ENCODE measurements around the gene PHOX2A.
"Not testable (repeated sequence)": the region's sequence is repeated elsewhere in the genome, so short reads cannot be mapped to it uniquely, and the experiment has no call there.

Gene PHOX2A

DNA sequence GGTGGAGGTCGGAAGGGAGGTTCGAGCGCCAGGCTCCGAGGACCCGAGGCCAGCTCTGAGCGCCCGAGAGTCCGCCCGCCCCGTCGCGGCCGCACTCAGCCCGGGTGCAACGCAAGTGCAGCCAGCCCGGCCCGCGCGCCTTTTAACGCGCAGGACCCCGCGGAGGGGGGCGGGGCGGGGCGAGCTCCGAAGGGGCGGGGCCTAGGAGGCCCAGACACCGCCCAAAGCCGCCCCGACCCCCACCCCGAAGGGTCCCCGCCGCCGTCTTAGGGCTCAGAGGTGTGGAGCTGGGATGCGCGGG lies at the start of gene PHOX2A:
Gene PHOX2A, minus strand, starts transcription at position 117 of the 301 bp plus-strand sequence. CDS start 172 bp downstream, outside the sequence.
- no peak for DNase-seq

GRCh38 chr11:72293391-72293790 lies 49.4 kb upstream of the PHOX2A start:
- no peak for DNase-seq

DNA sequence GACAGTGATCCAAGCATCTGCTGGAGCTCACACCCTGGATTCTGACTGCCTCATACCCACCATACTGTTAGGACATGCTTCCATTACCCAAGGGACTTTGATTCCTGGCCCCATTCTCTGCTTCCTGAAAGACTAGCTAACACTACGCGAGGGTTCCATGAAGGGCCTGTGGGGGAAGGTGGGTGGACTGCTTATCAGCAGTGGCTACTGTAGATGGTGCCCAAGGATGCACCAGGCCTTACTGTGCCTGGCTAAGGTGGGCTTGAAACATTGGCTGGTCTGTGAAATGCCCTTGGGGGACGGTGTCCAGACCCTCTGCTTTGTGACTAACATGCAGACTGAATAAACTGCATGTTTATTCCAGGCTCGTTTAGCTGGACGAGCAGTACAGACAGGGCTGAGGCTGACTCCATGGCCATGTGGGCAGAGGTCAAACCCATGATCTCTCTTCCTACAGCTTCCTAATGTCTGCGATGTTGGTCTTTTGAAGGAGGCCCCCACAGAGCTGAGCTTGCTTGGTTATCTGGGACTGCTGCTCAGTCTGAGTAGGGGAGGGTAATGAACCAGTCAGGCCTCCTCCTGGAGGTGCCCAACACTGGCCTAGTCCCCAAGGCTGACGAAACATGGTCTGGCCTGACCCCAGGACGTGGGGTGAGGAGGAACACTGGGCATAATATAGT lies 48.3 kb upstream of the PHOX2A start:
- no peak for DNase-seq

- not testable (repeated sequence) for DNase-seq
These were observed 46.8 kb upstream of the PHOX2A start for GRCh38 chr11:72290741-72291140.

- no peak for DNase-seq
These were observed 43.3 kb upstream of the PHOX2A start for GRCh38 chr11:72287293-72287692.

GRCh38 chr11:72283947-72284346 lies 40.0 kb upstream of the PHOX2A start:
- no peak for DNase-seq

DNA sequence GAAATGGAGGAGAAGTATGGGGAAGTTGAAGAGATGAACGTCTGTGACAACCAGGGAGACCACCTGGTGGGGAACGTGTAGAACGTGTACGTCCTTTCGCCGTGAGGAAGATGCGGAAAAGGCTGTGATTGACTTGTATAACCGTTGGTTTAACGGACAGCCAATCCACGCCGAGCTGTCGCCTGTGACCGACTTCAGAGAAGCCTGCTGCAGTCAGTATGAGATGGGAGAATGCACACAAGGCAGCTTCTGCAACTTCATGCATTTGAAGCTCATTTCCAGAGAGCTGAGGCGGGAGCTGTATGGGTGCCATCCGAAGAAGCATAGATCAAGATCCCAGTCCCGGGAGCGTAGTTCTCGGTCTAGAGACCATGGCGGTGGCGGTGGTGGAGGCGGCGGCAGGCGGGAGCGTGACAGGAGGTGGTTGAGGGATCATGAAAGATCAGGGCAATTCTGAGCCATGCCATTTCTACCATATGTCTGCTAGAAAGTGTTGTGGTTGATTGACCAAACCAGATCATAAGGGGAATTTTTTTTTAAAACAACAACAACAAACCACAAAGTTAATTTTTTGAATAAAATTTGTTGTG lies 36.8 kb upstream of the PHOX2A start:
- DNase-seq: no peak

DNA sequence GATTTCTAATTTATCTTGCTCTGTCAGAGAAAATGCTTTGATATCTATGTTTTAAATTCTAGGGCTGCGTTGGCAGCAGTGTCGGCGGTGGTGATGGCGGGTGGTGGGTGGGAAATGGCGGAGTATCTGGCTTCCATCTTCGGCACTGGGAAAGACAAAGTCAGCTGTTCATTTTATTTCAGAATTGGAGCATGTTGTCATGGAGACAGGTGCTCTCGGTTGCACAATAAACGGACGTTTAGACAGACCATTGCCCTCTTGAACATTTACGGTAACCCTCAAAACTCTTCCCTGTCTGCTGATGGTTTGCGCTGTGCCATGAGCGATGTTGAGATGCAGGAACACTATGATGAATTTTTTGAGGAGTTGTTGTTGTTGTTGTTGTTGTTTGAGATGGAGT lies 36.1 kb upstream of the PHOX2A start:
- DNase-seq: no peak

DNA sequence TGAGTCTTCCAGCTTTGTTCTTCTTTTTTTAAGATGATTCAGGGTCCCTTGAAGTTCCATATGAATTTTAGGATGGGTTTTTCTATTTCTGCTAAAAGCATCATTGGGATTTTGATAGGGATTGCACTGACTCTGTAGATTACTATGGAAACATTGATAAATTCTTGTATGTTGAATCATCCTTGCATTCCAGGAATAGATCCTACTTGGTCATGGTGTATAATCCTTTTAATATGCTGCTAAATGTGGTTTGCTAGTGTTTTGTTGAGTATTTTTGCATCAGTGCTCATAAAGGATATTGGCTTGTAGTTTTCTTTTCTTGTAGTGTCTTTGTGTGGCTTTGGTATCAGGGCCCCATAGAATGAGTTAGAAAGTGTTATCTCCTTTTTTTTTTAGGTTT lies 34.9 kb upstream of the PHOX2A start:
- DNase-seq: no peak

- no peak for DNase-seq
These were observed 30.5 kb upstream of the PHOX2A start for GRCh38 chr11:72274435-72274834.

GRCh38 chr11:72271980-72272379 lies 28.0 kb upstream of the PHOX2A start:
- DNase-seq: no peak

GRCh38 chr11:72267956-72268617 lies 24.1 kb upstream of the PHOX2A start:
- no peak for DNase-seq

DNA sequence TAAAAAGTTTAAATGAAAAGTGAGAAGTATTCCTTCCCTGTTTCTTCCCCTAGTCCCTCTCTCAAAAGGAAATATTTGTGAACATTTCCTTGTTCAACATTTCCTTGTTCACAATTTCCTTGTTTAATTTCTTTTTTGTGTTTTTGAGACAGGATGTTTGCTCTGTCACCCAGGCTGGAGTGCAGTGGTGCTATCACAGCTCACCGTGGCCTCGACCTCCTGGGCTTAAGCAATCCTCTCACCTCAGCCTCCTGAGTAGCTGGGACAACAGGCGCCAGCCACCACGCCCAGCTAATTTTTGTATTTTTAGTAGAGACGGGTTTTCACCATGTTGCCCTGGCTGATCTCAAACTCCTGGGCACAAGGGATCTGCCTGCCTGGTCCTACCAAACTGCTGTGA lies 23.0 kb upstream of the PHOX2A start:
- not testable (repeated sequence) for DNase-seq

DNA sequence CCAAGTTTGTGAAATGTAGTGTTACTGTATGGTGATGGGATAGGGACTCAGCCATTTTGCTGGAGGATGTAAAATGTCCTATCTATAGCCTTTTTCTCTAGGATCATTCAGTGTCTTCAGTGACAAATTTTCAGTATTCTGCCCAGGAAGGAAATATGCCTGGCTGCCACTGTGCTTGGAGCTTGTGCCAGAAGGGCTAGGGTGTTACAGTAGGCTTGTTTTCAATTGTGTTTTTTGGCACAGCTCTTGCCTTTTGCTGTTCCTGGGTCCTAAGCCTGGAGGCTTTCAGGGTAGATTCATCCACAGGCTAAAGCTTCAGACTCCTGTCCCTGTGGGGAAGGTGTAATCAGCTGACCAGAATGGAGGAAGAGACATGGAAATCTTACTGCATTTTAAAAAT lies 22.0 kb upstream of the PHOX2A start:
- no peak for DNase-seq

- no peak for DNase-seq
These were observed 19.4 kb upstream of the PHOX2A start for GRCh38 chr11:72263361-72263760.

DNA sequence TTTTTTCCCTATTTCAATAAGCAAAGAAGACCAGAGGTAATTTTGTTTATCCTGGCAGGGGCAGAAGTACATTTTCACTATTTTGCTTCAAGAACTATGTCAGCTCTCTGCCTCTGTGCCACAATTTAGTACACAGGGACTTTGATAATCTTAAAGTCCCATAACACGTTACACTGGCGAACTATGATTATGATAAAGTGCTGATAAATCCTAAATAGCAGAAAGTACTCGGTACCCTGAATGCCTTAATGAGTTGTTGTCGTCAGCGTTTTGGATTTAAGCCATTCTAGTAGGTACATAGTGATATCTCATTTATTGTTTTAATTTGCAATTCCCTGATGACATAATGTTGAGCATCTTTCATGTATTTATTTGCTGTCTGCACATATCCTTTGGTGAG lies 16.6 kb upstream of the PHOX2A start:
- DNase-seq: no peak

GRCh38 chr11:72259490-72259889 lies 15.5 kb upstream of the PHOX2A start:
- no peak for DNase-seq

- DNase-seq: no peak
These were observed 13.6 kb upstream of the PHOX2A start for GRCh38 chr11:72257570-72257969.

DNA sequence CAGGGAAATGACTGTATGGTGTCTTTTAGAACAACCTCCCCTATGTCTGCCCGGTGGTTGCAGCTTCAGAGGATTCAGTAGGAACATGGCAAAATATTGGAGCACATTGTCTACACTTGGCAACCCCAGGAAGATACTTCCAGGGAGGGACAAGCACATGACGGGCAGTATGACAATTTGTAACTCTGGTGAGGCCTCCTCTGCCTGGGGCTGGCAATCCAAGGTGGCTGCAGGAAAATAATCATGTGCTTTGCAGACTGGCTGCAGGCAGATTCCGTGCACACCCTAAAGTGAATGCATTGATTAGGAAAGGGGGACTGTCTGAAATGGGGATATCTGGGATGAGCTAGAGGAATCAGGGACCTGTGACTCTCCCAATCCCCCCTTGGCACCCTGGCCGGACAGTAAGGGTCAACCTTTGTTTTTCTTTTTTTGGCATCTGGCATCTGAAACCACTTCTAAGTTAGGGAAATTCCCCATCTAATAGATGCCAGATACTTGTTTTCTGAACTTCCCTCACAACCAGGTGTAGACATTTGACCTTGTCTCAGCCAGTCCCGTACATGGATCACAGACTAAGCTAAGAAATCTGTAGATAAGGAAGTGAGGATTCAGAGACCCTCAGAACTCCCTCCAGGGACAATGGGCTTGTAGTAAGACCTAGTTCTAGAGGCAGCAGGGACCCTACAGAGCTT lies 10.5 kb upstream of the PHOX2A start:
- DNase-seq: no peak

DNA sequence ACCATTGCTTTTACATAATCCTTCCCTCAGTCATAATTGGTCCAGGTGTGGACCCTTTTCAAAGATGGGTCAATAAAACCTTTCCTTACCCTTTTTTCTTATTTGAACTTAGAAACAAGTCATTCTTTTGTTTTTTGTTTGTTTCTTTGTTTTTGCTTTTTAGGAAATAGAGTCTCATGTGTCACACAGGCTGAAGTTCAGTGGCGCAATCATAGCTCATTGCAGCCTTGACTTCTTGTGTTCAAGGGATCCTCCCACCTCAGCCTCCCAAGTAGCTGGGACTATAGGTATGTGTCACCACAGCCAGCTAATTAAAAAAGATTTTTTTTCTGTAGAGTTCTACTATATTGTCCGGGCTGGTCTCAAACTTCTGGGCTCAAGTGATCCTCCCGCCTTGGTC lies 9.4 kb upstream of the PHOX2A start:
- no peak for DNase-seq

- no peak for DNase-seq
These were observed 7.6 kb upstream of the PHOX2A start for GRCh38 chr11:72251614-72252013.

DNA sequence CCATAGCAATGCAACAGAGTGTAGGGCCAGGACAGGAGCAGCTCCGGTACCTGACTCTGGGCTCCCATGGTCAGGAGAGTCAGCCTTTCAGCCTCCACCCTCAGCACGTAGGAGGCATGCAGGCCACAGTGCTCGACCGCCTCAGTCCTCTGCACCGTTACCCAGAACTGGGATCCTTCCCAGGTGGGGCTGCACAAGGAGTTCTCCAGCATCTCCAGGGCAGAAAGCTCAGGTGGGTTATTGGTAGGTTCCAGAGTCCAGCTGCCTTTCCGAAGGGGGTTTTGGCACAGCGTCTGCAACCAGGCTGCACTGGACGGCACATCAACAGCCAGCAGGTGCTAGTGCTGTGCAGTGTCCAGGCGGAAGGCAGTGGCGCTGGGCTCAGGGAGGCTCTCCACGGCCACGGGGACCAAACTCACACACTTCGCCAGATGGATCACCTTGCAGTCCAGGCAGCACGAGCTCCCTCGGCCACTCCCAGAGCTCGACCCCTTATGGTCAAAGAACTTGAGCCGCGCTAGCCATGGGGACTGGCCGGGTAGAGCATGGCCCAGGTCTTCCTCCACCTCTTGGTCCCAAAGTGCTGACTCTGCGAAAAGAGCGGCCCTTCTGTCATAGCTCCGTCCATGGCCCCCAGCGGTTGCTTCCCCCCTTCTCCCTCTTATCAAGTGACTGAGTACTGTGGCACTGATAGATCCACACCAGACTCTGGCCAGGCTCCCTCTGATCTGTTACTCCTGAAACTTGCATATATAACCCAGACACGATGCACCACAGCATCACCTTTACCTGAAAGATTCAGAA lies 6.9 kb upstream of the PHOX2A start:
- DNase-seq: no peak

- no peak for DNase-seq
These were observed 6.0 kb upstream of the PHOX2A start for GRCh38 chr11:72249961-72250360.

Data from SHP77 treated with DMSO at 0.1 percent for 48 hours (cell line).